Thoracic aorta (tissue), 2 donors: ENCODE measurements around the gene TTC21A. TPM values are rescaled to one million over a fixed set of nuclear protein-coding genes. Genes with fewer than 3 reads are reported as not detected.

ENCODE experiments used
- ATAC-seq: fragments of 150-250 bp; one replicate; pipeline ENCODE4 v1.8.0; 2017; ENCODE audit warnings: low read depth; ENCODE audit not compliant: insufficient number of reproducible peaks, low FRiP score
- DNase-seq: peaks from one replicate; pipeline ENCODE4 v3.0.0-alpha.2; 2020; ENCODE audit warnings: low spot score
- H3K27ac ChIP-seq, 2 donors: fragments of 200-600 bp; sonication (generic); 1 replicate in 1 of 2; 2 replicates in 1 of 2; pipeline ENCODE4 v1.5.1; 2016; ENCODE audit warnings: mild to moderate bottlenecking in 2 of 2, moderate library complexity in 2 of 2
- H3K27me3 ChIP-seq: fragments of 200-600 bp; sonication (generic); replicated peaks from 2 replicates; pipeline ENCODE4 v1.6.0; 2016; ENCODE audit warnings: mild to moderate bottlenecking; ENCODE audit not compliant: insufficient read depth
- H3K36me3 ChIP-seq: fragments of 200-600 bp; sonication (generic); one replicate; pipeline ENCODE4 v1.5.1; 2016
- H3K4me1 ChIP-seq, 2 donors: fragments of 200-600 bp; sonication (generic); 1 replicate in 1 of 2; 2 replicates in 1 of 2; pipeline versions ENCODE4 v1.5.1 to v1.6.0; 2016; ENCODE audit warnings: low read depth in 2 of 2, mild to moderate bottlenecking in 1 of 2; ENCODE audit not compliant: control insufficient read depth in 1 of 2
- H3K4me3 ChIP-seq: fragments of 200-600 bp; sonication (generic); 2 replicates; pipeline ENCODE4 v1.5.1; 2016; ENCODE audit warnings: mild to moderate bottlenecking
- H3K9me3 ChIP-seq: fragments of 200-600 bp; sonication (generic); 2 replicates; pipeline ENCODE4 v1.5.1; 2016
- CTCF ChIP-seq: fragments of 200-600 bp; sonication (generic); IDR thresholded peaks from one replicate; pipeline ENCODE4 v1.5.1; 2019; ENCODE audit warnings: antibody characterized with exemption
- total RNA-seq, 2 donors: library from RNA; depleted of rRNA; stranded (reverse); fragments of >200 nt; gene quantifications; one replicate each; pipeline versions ENCODE4 v1.1.0 to v1.2.3, GENCODE V29; 2016

The TTC21A gene
- total RNA-seq, 2 donors from 2014 or later = 3.0 to 14.9 TPM

- TF ChIP-seq CTCF = no peak
- H3K4me3 ChIP-seq = no peak overlapping the region
- DNase-seq (no peak), ATAC-seq (no peak)
- H3K27me3 ChIP-seq = no peaks in the 10 kb centered on the region
- no peaks in the 10 kb centered on the region for H3K9me3 ChIP-seq
- no peaks in the 10 kb centered on the region for H3K4me1 ChIP-seq
- H3K36me3 ChIP-seq = peaks cover 5% of the 10 kb centered on the region
- H3K27ac ChIP-seq = no peak overlapping the region
Measured at GRCh38 chr3:39118079-39118478, 10.6 kb downstream of the TTC21A start.

DNA sequence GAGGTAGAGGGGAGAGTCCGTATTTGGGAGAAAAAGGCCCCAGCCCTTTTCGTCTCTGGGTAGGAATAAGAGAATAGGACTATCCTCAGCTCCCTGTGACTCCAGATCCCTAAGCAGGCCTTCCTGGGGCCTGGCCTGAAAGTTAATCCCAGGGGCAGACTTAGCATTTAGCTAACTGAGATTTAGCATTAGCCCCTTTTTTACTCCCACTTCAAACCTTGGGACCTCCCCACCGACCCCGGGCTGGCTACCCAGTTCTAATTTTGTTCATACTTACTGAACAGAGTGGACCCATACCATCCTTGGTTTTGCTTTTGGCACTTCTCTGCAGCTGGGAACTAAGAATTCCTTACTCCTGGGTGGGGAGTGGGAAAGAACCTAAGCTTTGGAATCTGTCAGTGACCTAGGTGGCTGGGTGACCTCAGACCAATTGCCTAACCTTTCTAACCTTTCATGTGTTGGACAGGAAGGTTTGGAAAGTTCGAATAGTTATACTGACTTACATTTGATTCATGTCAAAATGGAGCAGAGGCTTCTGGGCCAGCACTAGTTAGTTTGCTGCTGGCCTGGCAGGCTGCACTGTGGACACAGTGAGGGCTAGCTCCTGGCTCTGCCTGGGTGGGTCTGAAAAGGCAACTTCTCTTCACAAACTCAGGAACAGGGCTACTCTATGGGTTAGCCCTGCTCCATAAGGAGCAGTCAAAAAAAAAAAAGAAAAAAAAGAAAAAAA lies 11.6 kb downstream of the TTC21A start:
- Histone ChIP-seq H3K27me3 (no peaks in the 10 kb centered on the region), H3K4me3 (no peak overlapping the region), H3K4me1 (no peaks in the 10 kb centered on the region), H3K9me3 (no peaks in the 10 kb centered on the region), H3K27ac (no peak overlapping the region), H3K36me3 (peaks cover 5% of the 10 kb centered on the region)
- no peak for ATAC-seq
- no peak for TF ChIP-seq CTCF
- no peak for DNase-seq

GRCh38 chr3:39121621-39122020 lies 14.1 kb downstream of the TTC21A start:
- DNase-seq (no peak), ATAC-seq (no peak)
- peaks cover 6 to 9% of the 10 kb centered on the region in 2 donors for H3K4me1 ChIP-seq
- no peaks in the 10 kb centered on the region for H3K27me3 ChIP-seq
- no peak for TF ChIP-seq CTCF
- no peak overlapping the region for H3K27ac ChIP-seq
- H3K9me3 ChIP-seq = no peaks in the 10 kb centered on the region
- peaks cover 5% of the 10 kb centered on the region for H3K36me3 ChIP-seq
- no peak overlapping the region for H3K4me3 ChIP-seq

GRCh38 chr3:39122813-39123212 lies 15.3 kb downstream of the TTC21A start:
- no peak overlapping the region for H3K4me3 ChIP-seq
- no peaks in the 10 kb centered on the region for H3K27me3 ChIP-seq
- no peak overlapping the region for H3K27ac ChIP-seq
- H3K36me3 ChIP-seq = peaks cover 5% of the 10 kb centered on the region
- no peak for TF ChIP-seq CTCF
- DNase-seq (no peak), ATAC-seq (no peak)
- H3K4me1 ChIP-seq = peaks cover 6 to 9% of the 10 kb centered on the region in 2 donors
- no peaks in the 10 kb centered on the region for H3K9me3 ChIP-seq

DNA sequence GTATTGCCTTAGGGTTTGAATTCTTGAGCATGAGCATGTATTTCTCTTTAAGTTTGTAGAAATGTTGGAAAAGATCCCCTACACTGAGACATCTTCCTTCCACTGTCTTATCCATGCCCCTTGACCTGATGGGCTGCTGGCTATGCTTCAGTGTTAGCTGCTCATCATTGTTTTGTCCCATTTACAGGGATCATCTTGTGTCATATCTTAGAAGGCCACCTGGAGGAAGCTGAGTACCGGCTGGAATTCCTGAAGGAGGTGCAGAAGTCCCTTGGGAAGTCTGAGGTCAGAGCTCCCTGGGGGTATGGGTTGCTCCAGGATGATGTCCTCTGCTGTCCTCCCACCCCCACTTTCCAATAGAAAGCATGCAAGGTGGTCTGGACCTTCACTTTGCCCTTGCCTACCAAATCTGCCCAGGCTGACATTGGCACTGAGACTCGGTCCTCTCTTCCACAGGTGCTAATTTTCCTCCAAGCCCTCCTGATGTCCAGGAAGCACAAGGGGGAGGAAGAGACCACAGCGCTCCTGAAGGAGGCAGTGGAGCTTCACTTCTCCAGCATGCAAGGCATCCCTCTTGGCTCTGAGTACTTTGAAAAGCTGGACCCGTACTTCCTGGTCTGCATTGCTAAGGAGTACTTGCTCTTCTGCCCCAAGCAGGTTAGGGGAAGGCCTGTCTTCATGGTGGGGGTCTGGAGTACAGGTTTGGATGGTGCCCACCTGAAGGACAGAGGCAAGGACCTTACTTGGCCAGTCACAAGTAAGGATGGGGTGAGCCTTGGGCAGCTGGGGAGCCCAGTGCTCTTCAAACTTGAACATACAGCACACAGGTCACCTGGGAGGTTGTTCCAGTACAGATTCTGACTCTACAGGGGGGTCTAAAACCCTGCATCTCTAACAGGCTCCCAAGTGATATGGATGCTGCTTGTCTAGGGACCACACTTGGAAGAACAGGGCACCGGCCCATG lies 17.7 kb downstream of the TTC21A start:
- Histone ChIP-seq H3K9me3 (no peaks in the 10 kb centered on the region), H3K4me1 (peaks cover 6 to 9% of the 10 kb centered on the region in 2 donors), H3K36me3 (no peaks in the 10 kb centered on the region), H3K4me3 (no peak overlapping the region), H3K27me3 (no peaks in the 10 kb centered on the region), H3K27ac (peak overlapping the region in 1 of 2 donors; percentile 25)
- ATAC-seq (peak; percentile 25), DNase-seq (no peak)
- TF ChIP-seq CTCF = peak; percentile 20
